Renal cortical epithelial cell (primary cell): ENCODE measurements around the gene ADRM1. TPM values are rescaled to one million over a fixed set of nuclear protein-coding genes. Genes with fewer than 3 reads are reported as not detected.

Experiments
- DNase-seq: peaks from one replicate; pipeline ENCODE4 v3.0.0-alpha.2; 2011; ENCODE audit warnings: low read depth
- total RNA-seq: library from RNA; depleted of rRNA; stranded (reverse); fragments of >200 nt; gene quantifications from 2 replicates; pipeline ENCODE4 v1.2.3, GENCODE V29; 2014

The ADRM1 gene
- total RNA-seq, 1 donor from 2014 or later = 85.2 TPM

DNA sequence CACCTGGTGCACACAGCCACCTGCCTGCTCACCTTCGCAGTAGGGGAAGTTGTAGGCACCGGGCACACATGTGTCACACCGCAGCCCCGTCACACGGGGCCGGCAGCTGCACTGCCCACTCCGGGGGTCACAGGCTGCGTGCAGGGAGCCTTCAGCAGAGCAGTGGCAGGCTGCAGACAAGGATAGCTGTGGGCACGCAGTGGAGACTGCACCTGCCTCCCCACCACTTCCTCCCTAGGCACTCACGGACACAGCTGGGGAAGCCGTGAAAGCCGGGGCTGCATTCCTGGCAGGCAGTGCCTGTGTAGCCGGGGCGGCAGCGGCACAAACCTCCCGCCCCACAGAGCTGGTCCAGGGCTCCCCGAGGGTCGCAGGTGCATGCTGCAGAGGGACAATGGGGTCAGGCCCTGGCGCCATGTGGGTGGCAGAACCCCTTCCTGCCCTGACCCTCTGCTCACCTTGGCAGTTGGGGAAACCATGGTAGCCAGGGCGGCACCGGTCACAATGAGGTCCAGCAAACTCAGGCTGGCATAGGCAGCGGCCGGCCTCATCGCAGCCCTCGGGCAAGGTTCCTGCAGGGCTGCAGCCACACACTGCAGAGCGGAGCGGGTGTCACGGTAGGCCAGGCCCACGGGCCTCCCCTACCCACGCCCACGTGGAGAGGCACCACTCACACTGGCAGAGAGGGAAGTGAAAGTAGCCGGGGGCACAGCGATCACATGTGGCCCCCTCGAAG lies 34.9 kb downstream of the ADRM1 start:
- no peak for DNase-seq

- no peak for DNase-seq
Observed at GRCh38 chr20:62338294-62338620, 35.5 kb downstream of the ADRM1 start.

GRCh38 chr20:62339647-62340062 lies 36.9 kb downstream of the ADRM1 start:
- no peak for DNase-seq

DNA sequence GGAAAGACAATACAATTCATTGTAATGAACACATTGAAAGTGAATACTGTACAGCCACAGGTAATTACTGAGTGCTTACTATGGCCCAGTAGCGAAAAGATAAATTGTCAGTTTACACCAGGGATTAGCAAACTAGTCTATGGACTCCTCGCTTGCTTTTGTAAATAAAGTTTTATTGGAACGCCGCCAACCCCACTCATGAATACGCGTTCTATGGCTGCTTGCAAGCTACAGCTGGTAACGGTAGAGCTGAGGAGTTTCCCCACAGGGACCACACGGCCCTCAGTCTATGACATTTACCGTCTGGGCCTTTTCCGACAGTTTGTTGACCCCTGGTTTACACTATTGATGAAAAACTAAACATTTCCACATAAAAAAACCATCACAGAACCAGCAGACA lies 40.1 kb downstream of the ADRM1 start:
- no peak for DNase-seq

DNA sequence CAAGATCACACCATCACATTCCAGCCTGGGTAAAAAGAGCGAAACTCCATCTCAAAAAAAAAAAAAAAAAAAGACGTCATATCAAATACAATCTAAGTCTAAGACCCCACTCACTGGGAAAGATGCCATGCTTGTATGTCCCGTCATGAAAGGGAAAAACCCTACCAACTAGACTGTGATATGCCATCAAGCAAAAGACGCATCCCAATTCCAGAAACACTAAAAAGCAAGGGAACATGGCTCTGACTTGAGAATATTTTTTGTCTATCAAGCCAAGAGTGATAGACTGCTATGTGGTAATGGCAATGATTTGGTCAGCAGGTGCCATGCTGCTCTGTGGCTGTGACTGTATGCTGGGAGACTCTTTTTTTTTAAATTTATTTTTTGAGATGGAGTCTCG lies 41.3 kb downstream of the ADRM1 start:
- DNase-seq = no peak

- peak; percentile 40 for DNase-seq
Observed at GRCh38 chr20:62344782-62345181, 42.0 kb downstream of the ADRM1 start.

- DNase-seq = no peak
Observed at GRCh38 chr20:62345681-62346370, 43.0 kb downstream of the ADRM1 start.

GRCh38 chr20:62346398-62347150 lies 43.8 kb downstream of the ADRM1 start:
- DNase-seq = no peak

DNA sequence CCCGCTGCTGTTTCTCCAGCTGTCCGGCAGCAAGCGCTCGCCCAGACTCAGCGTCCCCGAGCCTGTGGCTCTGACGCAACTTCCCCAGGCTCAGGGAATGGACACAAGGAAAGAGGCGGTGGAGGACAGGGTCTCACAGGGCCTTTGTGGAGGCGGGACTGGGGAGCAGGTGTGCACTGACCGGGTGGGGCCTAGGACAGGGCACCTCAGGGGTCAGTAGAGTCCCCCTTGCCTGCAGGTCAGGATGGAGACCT lies 44.3 kb downstream of the ADRM1 start:
- DNase-seq = no peak

- no peak for DNase-seq
Observed at GRCh38 chr20:62347445-62347844, 44.6 kb downstream of the ADRM1 start.

- DNase-seq = no peak
Observed at GRCh38 chr20:62348604-62349003, 45.8 kb downstream of the ADRM1 start.

DNA sequence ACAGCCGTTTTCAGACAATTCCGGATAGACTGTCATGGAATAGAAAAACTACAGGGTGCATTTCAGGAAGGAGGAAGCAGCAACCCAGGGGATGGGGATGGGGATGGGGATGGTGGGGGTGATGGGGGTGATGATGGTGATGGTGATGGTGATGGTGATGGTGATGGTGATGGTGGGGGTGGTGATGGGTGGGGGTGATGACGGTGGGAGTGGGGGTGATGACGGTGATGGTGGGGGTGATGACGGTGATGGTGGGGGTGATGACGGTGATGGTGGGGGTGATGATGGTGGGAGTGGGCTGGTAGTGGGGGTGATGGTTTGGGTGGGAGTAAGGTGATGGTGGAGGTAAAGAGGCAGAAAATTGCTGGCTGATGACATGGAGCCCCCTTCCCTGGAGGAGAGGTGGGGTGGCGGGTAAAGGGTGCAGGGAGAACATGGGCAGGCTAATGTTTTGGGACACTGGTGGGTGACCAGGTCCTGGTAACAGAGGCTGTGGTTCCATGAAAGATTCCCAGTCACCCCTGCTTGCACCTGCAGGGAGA lies 46.8 kb downstream of the ADRM1 start:
- DNase-seq = no peak

- DNase-seq = peak; percentile 75
Observed at GRCh38 chr20:62350098-62350628, 47.4 kb downstream of the ADRM1 start.

DNA sequence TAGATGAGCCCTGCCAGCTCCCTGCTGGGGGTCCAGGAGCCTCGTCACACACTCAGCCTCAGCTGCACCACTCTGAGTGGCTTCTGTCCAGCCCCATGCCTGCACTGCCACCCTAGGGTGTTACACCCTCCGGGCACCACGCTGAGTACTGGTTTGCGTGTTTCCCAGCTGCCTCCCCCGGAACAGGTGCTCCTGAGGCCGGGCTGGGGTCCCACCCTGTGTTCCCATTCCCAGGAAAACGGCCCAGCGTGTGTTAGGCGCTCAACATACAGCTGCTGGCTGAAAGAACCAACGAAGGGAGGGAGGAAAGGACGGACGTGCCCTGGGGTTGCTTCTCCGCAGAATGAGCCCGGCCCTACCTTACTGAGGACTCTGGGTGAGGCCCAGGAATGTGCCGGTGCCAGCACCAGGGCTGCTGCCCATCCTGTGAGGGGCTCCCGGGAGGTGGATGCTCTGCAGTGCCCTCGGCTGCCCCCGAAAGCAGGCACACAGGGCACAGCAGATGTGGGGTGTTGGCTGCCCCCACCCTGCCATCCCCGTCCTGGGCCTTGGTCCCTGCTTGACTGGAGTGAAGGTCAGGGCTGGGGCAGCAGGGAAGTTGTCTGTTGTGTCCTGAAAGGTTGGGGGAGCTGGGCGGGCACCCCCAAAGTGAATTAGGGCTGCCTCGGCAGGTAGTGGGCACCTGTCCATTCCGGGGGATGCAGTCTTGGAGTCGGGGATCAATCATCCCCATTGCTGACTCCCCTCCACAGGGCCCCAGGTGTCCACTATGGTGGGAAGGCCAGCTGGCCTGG lies 48.0 kb downstream of the ADRM1 start:
- DNase-seq = no peak

- no peak for DNase-seq
Observed at GRCh38 chr20:62351469-62352401, 48.9 kb downstream of the ADRM1 start.

GRCh38 chr20:62352402-62353288 lies 49.8 kb downstream of the ADRM1 start:
- no peak for DNase-seq

DNA sequence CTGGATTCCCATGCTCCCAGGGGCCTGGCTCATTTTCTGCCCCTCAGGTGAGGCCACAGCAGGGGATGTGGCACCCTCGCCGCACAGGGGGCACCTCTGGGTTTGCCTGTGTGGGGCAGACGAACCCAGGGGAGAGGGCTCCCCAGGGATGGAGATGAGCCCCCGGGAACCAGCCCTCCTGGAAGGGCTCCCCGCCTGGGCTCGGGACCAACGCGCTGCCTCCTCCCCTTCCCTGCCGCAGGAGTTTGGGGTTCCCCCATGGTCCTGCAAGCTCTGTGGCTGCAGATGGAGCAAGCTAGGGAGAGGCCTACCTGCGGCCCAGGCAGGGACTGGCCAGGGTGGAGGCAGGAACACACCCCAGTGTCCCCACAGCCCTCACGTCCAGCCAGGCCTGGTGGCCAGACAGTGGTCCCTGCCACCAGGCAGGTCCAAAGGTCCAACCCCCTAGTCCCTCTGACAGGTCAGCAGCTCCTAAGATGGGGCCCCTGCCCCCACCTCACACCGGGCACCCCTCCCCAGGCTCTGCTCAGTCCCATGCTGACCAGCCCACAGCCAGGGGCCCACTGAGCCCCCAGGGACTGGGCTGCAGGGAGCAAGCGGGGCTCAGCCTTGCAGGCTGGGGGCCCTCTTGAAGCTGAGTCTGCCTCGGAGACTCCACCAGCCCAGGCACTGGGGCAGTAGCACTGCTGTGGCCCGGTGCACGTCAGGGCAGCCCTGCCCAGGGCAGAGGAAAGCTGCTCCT lies 50.7 kb downstream of the ADRM1 start:
- DNase-seq = no peak

- DNase-seq = no peak
Observed at GRCh38 chr20:62354031-62354808, 51.4 kb downstream of the ADRM1 start.
